GM18520 (cell line): ENCODE data around the gene GDPGP1.

Experiments
- ATAC-seq: cut with Tn5 transposase; IDR thresholded peaks from one replicate; pipeline ENCODE4 v1.9.1; 2021; ENCODE audit not compliant: unreplicated experiment

Gene GDPGP1

GRCh38 chr15:90294601-90295269, 60.7 kb downstream of the GDPGP1 start:
- no peak for ATAC-seq

- ATAC-seq = no peak
Measured at GRCh38 chr15:90295270-90295648, 61.2 kb downstream of the GDPGP1 start.
